HCT116 (cell line): Measurements from ENCODE around the gene NAPEPLD. TPM values are rescaled to one million over a fixed set of nuclear protein-coding genes. Genes with fewer than 3 reads are reported as not detected.

ENCODE experiments used
- ATAC-seq: fragments of 200-7000 bp; cut with Tn5 transposase; 2 replicates; pipeline ENCODE4 v1.9.1; 2020; ENCODE audit warnings: mild to moderate bottlenecking, moderate library complexity
- BruUV-seq: library from RNA; stranded (reverse); fragments of 400-500 nt; replicated peaks from 2 replicates; lab custom pipeline; 2021; lab: Mats Ljungman, UMichigan
- CTCF ChIA-PET: fragments of 300-600 bp; sonication (Branson Sonifier 250); formaldehyde crosslinking; loops from one replicate; lab custom pipeline; 2021; ENCODE audit warnings: antibody characterized with exemption; lab: Charles Lee
- POLR2A ChIA-PET: fragments of 300-600, 350-600 bp; sonication (Branson Sonifier 250); formaldehyde crosslinking; loops from one replicate; lab custom pipeline; 2021; ENCODE audit warnings: antibody characterized with exemption; lab: Charles Lee
- RAD21 ChIA-PET, 2 experiments: fragments of 300-600 bp; sonication (Branson Sonifier 250); formaldehyde crosslinking; loops; one replicate each; lab custom pipeline; 2023; ENCODE audit warnings: low total read pairs in 2 of 2; ENCODE audit not compliant: uncharacterized antibody in 2 of 2, unreplicated experiment in 2 of 2, low non-redundant PET in 1 of 2; lab: Charles Lee
- DNase-seq: peaks from one replicate; pipeline ENCODE4 v3.0.0-alpha.2; 2010; ENCODE audit warnings: low read depth, low spot score
- H2AFZ ChIP-seq: fragments of 200-600 bp; shearing (Covaris generic), sonication (generic); 2 replicates; pipeline ENCODE4 v1.6.1; 2017; ENCODE audit warnings: low read depth, mixed run types, mixed read lengths, antibody characterized with exemption, low read length; ENCODE audit not compliant: poor library complexity, severe bottlenecking
- H3K27ac ChIP-seq: 2 replicates; pipeline ENCODE4 v1.5.1; 2012; ENCODE audit warnings: low read depth, low read length
- H3K27me3 ChIP-seq: fragments of 200-600 bp; sonication (generic); 2 replicates; pipeline ENCODE4 v1.6.1; 2016; ENCODE audit warnings: mixed run types, low read length, mixed read lengths; ENCODE audit not compliant: insufficient read depth
- H3K36me3 ChIP-seq, 2 experiments: fragments of 200-500 bp in 1 of 2; fragments of 200-600 bp in 1 of 2; sonication (Bioruptor generic) in 1 of 2; sonication (generic) in 1 of 2; 2 replicates each; pipeline versions ENCODE4 v1.5.1 to v1.6.1; 2014 to 2016; ENCODE audit warnings: low read length in 2 of 2, inconsistent platforms in 1 of 2, mixed read lengths in 1 of 2, mixed run types in 1 of 2; ENCODE audit not compliant: insufficient read depth in 2 of 2, control insufficient read depth in 1 of 2
- H3K4me1 ChIP-seq, 2 experiments: fragments of 200-600 bp in 1 of 2; sonication (generic) in 1 of 2; 2 replicates each; pipeline versions ENCODE4 v1.5.1 to v1.6.1; 2012 to 2017; ENCODE audit warnings: low read length in 2 of 2, inconsistent platforms in 1 of 2, mild to moderate bottlenecking in 1 of 2, mixed read lengths in 1 of 2, mixed run types in 1 of 2, moderate library complexity in 1 of 2; ENCODE audit not compliant: insufficient read depth in 2 of 2, control insufficient read depth in 1 of 2
- H3K4me2 ChIP-seq: fragments of 200-600 bp; sonication (generic); 2 replicates; pipeline ENCODE4 v1.6.1; 2017; ENCODE audit warnings: mixed run types, low read length, mixed read lengths
- H3K4me3 ChIP-seq, 2 experiments: fragments of 200-600 bp in 1 of 2; sonication (generic) in 1 of 2; replicated peaks in 1 of 2; 2 replicates each; pipeline ENCODE4 v1.5.1; 2011 to 2016; ENCODE audit warnings: low read length in 2 of 2, control low read depth in 1 of 2, low read depth in 1 of 2, mild to moderate bottlenecking in 1 of 2, mixed read lengths in 1 of 2, mixed run types in 1 of 2
- H3K79me2 ChIP-seq: fragments of 200-600 bp; sonication (generic); 2 replicates; pipeline ENCODE4 v1.6.1; 2017; ENCODE audit warnings: mild to moderate bottlenecking, mixed run types, low read length, moderate library complexity, mixed read lengths; ENCODE audit not compliant: insufficient read depth
- H3K9ac ChIP-seq: fragments of 200-600 bp; sonication (generic); 2 replicates; pipeline ENCODE4 v1.6.1; 2016; ENCODE audit warnings: low read length, mixed read lengths
- H3K9me2 ChIP-seq: fragments of 200-600 bp; sonication (generic), shearing (Covaris generic); 2 replicates; pipeline ENCODE4 v1.6.1; 2017; ENCODE audit warnings: mixed run types, mild to moderate bottlenecking, moderate library complexity; ENCODE audit not compliant: insufficient read depth
- H3K9me3 ChIP-seq, 2 experiments: fragments of 200-500 bp in 1 of 2; fragments of 200-600 bp in 1 of 2; sonication (Bioruptor generic) in 1 of 2; sonication (generic) in 1 of 2; 2 replicates each; pipeline ENCODE4 v1.6.1; 2014 to 2017; ENCODE audit warnings: low read length in 2 of 2, mixed read lengths in 2 of 2, inconsistent platforms in 1 of 2, low read depth in 1 of 2, mild to moderate bottlenecking in 1 of 2, mixed run types in 1 of 2, moderate library complexity in 1 of 2; ENCODE audit not compliant: control insufficient read depth in 1 of 2, insufficient read depth in 1 of 2
- H4K20me1 ChIP-seq: fragments of 200-600 bp; sonication (generic), shearing (Covaris generic); 2 replicates; pipeline ENCODE4 v1.6.1; 2017; ENCODE audit warnings: mixed run types, mild to moderate bottlenecking, moderate library complexity; ENCODE audit not compliant: insufficient read depth
- ATF3 ChIP-seq: IDR thresholded peaks from 2 replicates; pipeline ENCODE4 v1.6.1; 2012
- CEBPB ChIP-seq: IDR thresholded peaks from 2 replicates; pipeline ENCODE4 v1.6.1; 2012; ENCODE audit warnings: low read depth
- CTCF ChIP-seq, 3 experiments: fragments of 200-600 bp in 1 of 3; sonication (generic) in 1 of 3; IDR thresholded peaks in 2 of 3; conservative IDR thresholded peaks in 1 of 3; 2 replicates each; pipeline ENCODE4 v1.5.1; 2012 to 2017; ENCODE audit warnings: low read depth in 2 of 3, low read length in 2 of 3, antibody characterized with exemption in 1 of 3, borderline replicate concordance in 1 of 3, control low read depth in 1 of 3, mild to moderate bottlenecking in 1 of 3, mixed read lengths in 1 of 3, mixed run types in 1 of 3, moderate library complexity in 1 of 3; ENCODE audit not compliant: insufficient read depth in 1 of 3
- ELF1 ChIP-seq: IDR thresholded peaks from 2 replicates; pipeline ENCODE4 v1.6.1; 2012; ENCODE audit warnings: low read depth, borderline replicate concordance
- EZH2 ChIP-seq: fragments of 200-600 bp; sonication (generic); IDR thresholded peaks from 2 replicates; pipeline ENCODE4 v1.6.1; 2017; ENCODE audit warnings: antibody characterized with exemption, mixed run types
- EZH2phosphoT487 ChIP-seq: fragments of 200-600 bp; IDR thresholded peaks from 2 replicates; pipeline ENCODE4 v1.6.1; 2018; ENCODE audit warnings: antibody characterized with exemption, borderline replicate concordance
- FOSL1 ChIP-seq: IDR thresholded peaks from 2 replicates; pipeline ENCODE4 v1.6.1; 2012; ENCODE audit warnings: low read depth
- RAD21 ChIP-seq: IDR thresholded peaks from 2 replicates; pipeline ENCODE4 v1.6.1; 2012; ENCODE audit warnings: low read depth, mild to moderate bottlenecking
- SIN3A ChIP-seq: IDR thresholded peaks from 2 replicates; pipeline ENCODE4 v1.6.1; 2012; ENCODE audit warnings: low read depth
- SRF ChIP-seq: IDR thresholded peaks from 2 replicates; pipeline ENCODE4 v1.6.1; 2012; ENCODE audit warnings: low read depth
- ZNF274 ChIP-seq: fragments of 200-500 bp; sonication (Bioruptor generic); IDR thresholded peaks from 2 replicates; pipeline ENCODE4 v1.6.1; 2014; ENCODE audit warnings: mild to moderate bottlenecking, low read depth, low read length, inconsistent platforms
- intact Hi-C: fragments of 100-400 bp; cut with micrococcal nuclease; formaldehyde crosslinking; loops from 2 replicates; pipeline ENCODE4 v1.10.0; 2022
- total RNA-seq: library from RNA; stranded (reverse); gene quantifications from one replicate; pipeline ENCODE4 v1.2.1, GENCODE V29; 2021; ENCODE audit not compliant: unreplicated experiment
- TF ChIP-seq, protein P1 (sequence below): IDR thresholded peaks from 2 replicates; pipeline ENCODE4 v1.6.1; 2011; ENCODE audit warnings: mild to moderate bottlenecking, low read length, moderate library complexity; ENCODE audit not compliant: insufficient replicate concordance; ENCODE audit errors: extremely low read depth

Gene NAPEPLD
- total RNA-seq, 1 experiment from 2014 or later, result 9.7 TPM

DNA sequence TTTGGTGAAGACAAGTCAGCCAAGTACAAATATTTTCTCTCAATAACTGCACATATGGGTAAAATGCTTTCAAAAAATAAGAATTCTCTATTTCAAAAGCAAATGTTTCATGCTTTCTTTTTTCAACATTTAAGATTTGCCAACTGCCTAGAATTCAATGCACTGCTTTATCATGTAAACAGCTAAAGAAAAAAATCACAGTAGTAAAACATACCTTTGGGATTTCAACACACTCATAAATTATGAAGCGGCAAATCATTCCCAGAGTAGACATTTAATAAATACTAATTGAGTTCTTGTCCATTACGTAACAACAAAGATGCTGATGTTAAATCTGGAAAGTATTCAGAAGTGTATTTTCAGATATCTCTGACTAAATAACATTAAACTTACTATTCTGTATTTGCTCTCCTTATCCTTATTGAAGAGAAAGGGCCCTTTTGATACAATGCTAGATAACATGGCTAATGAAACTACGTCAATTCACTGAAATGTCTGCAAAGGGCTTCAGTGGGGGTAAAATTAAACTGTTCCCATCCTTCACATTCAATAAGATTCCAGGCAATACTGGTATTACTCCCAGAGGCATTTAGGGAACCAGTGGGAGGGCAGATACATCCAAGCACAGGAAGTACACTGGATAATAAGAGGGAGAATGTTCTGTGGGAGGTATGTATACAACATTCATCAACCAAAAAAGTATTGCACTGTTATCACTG lies 13.9 kb downstream of the NAPEPLD start:
- Histone ChIP-seq H4K20me1 (no peaks in the 10 kb centered on the region), H3K27me3 (no peaks in the 10 kb centered on the region), H3K9me3 (no peaks in the 10 kb centered on the region), H2AFZ (no peak overlapping the region)
- no TSS peak for BruUV-seq
- intact Hi-C loops, result no loop called here
- CTCF ChIA-PET, result no interaction called here
- no peak for TF ChIP-seq RAD21
- no peak for TF ChIP-seq EZH2
- TF ChIP-seq ELF1, result no peak
- TF ChIP-seq EZH2phosphoT487, result no peak
- no peak for TF ChIP-seq ATF3
- TF ChIP-seq SIN3A, result no peak
- TF ChIP-seq, all 23 proteins: peak for 0
- H3K4me1 ChIP-seq, result peaks cover 2 to 12% of the 10 kb centered on the region in 2 experiments; a peak in 2 of 4 replicates
- no peak overlapping the region for H3K9ac ChIP-seq
- ChIA-PET RAD21 (no interaction called here), POLR2A (no interaction called here)
- DNase-seq (no peak), ATAC-seq (no peak)
- H3K4me3 ChIP-seq, result no peak overlapping the region
- H3K79me2 ChIP-seq, result no peaks in the 10 kb centered on the region
- H3K9me2 ChIP-seq, result no peaks in the 10 kb centered on the region
- H3K36me3 ChIP-seq, result no peaks in the 10 kb centered on the region
- no peak overlapping the region for H3K27ac ChIP-seq
- H3K4me2 ChIP-seq, result no peak overlapping the region

DNA sequence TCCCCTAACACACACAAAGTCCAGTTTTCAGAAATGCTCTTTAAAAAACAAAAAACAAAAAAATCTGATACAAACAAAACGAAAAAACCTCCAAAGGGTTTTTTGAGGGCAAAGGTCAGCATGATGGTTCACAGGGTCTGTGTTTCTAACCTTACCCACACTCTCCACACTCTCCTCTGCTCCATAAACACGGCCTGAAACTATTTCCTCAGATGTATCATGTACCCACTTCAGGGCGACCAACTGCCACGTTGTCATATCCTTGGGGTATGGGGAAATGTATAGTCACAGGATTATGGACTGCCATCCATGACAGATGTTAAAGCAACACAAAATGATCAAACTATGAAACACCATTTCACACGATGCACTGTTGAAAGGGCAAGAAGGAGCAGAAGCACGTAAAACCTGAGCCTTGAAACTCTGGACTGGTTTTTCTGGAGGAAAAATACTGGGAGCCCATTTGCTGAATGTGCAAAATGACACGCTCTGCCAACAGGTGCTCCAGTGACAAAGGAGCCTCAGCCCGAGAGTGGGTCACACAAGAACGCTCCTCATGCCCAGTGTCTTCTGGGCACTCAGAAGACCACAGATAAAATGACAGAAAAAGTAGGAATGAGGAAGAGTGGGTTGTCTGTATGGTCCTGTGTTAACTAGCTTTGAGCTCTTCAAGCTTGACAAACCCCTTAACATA lies 15.8 kb downstream of the NAPEPLD start:
- Histone ChIP-seq H4K20me1 (no peaks in the 10 kb centered on the region), H3K4me3 (no peak overlapping the region), H3K4me2 (no peak overlapping the region), H3K79me2 (no peaks in the 10 kb centered on the region), H3K9me3 (no peaks in the 10 kb centered on the region), H3K9me2 (no peaks in the 10 kb centered on the region), H3K4me1 (peaks cover 2 to 12% of the 10 kb centered on the region in 2 experiments; a peak in 2 of 4 replicates), H3K27me3 (no peaks in the 10 kb centered on the region), H3K9ac (no peak overlapping the region), H3K27ac (no peak overlapping the region)
- intact Hi-C loops, result no loop called here
- ChIA-PET RAD21 (no interaction called here), POLR2A (no interaction called here), CTCF (no interaction called here)
- DNase-seq (no peak), ATAC-seq (no peak)
- BruUV-seq, result no TSS peak
- no peak for TF ChIP-seq FOSL1
- no peak for TF ChIP-seq EZH2phosphoT487
- no peak for TF ChIP-seq ZNF274
- no peak for TF ChIP-seq CTCF (IDR thresholded peaks at IDR 0.05 in 2 of 3, conservative IDR thresholded peaks at IDR 0.05 in 1 of 3; ENCODE audit: borderline replicate concordance in 1 of 3, insufficient read depth in 1 of 3, low read depth in 2 of 3, low read length in 2 of 3)
- no peak for TF ChIP-seq SRF
- TF ChIP-seq CEBPB, result no peak
- TF ChIP-seq, protein P1, sequence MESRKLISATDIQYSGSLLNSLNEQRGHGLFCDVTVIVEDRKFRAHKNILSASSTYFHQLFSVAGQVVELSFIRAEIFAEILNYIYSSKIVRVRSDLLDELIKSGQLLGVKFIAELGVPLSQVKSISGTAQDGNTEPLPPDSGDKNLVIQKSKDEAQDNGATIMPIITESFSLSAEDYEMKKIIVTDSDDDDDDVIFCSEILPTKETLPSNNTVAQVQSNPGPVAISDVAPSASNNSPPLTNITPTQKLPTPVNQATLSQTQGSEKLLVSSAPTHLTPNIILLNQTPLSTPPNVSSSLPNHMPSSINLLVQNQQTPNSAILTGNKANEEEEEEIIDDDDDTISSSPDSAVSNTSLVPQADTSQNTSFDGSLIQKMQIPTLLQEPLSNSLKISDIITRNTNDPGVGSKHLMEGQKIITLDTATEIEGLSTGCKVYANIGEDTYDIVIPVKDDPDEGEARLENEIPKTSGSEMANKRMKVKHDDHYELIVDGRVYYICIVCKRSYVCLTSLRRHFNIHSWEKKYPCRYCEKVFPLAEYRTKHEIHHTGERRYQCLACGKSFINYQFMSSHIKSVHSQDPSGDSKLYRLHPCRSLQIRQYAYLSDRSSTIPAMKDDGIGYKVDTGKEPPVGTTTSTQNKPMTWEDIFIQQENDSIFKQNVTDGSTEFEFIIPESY, result no peak
- TF ChIP-seq, all 23 proteins: peak for 0
- Histone ChIP-seq H2AFZ (no peak overlapping the region), H3K36me3 (no peaks in the 10 kb centered on the region)
